ENCODE data around the gene TEKT2. TPM values are rescaled to one million over a fixed set of nuclear protein-coding genes. Genes with fewer than 3 reads are reported as not detected.

The TEKT2 gene
- total RNA-seq, 1 experiment from 2014 or later = not detected

DNA sequence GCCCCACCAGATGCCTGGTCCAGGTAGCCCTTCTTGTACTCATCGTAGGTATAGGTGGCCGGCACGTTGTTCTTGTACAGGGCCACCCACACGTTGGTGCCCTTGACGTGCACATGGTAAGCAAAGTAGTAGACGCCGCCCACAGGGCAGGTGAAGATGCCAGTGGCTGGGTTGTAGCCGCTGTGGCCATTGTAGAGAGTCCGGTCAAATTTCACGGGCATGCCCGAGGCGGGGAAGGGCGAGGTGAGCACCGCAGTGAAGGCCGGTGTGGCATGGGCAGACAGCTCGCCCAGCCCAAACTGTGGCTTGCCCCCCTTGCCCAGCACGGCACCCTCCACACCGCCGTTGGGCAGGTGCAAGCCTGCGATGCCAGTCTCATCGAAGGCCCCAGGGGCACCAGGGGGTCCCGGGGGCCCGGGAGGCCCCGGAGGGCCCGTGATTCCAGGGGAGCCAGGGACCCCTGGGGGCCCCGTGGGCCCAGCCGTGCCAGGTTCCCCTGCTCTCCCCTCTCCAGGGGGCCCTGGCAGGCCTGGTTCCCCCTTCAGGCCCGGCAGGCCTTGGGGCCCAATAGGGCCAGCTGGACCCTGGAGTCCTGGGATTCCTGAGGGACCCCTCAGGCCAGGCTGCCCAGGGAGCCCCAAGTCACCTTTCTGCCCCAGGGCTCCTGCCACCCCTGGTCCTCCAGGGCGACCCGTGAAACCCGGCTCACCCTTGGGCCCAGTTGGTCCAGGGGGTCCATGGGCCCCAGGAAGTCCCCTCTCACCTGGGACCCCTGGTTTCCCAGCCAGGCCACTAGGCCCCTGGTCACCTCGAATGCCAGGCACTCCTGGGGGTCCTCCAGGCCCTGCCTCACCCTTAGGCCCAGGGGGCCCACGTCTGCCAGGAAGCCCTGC is 14.0 kb downstream of the TEKT2 start:
- in situ Hi-C loops (cut with HindIII; ENCODE audit: low pct_unique_long_range_greater_than_20kb, low sequenced_read_pairs) = no loop called here
- DNase-seq (ENCODE audit: low read depth) = no peak

DNA sequence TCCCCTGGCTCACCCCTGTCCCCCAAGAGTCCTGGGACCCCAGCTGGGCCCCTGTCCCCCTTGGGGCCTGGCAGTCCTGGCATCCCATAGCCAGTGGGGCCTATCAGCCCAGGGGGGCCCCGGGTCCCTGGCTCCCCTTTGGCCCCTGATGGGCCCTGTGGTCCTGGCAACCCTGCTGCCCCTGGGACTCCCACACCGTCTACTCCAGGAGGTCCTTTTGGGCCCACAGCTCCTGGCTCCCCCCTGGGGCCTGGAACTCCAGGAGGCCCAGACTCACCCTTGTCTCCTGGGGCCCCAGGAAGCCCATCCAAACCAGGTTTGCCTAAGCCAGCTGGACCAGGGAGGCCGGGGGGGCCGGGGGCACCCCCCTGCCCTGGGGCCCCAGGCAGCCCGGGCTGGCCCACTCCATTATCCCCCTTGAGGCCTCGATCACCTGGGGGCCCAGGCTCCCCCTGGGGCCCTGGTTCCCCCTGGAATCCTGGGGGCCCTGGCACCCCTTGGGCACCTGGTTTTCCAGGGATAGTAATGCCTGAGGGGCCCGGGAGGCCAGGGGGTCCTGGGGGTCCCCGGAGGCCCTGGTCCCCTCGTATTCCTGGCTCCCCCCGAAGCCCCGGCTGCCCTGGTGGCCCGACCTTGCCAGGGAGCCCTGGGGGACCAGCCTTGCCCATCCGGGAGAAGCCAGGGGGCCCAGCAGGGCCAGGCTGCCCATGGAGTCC is 14.9 kb downstream of the TEKT2 start:
- no peak for DNase-seq (ENCODE audit: low read depth)
- in situ Hi-C loops (cut with HindIII; ENCODE audit: low pct_unique_long_range_greater_than_20kb, low sequenced_read_pairs) = no loop called here

DNA sequence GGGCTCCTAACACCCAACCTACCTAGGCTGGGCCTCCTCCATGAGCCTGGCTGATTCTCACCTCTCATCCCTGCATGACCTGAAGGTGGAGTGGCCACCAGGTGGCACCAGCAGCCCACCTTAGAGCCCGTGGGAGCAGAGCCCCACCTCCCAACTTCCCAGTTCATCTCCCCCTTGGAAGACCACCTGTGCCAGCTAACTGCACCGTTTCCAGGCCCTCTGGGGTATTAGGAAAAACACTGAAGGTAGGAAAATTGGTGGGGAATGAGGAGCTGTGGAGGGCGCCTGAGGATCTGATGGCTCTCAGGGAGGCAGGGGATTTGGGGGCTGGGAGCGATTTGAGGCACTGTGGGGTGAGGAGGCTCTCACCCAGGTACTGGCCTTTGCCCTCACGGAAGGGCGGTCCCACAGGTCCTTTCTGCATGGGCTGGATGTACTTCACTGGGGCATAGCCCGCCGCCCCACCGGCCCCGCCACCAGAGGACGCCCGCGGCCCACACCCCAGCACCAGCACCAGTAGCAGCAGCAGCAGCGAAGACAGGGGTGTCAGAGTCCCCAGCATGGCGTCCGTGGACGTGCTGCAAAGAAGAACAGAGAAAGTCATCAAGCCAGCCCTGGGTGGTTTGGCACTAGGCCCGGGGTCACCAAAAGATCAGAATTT is 15.9 kb downstream of the TEKT2 start:
- in situ Hi-C loops (cut with HindIII; ENCODE audit: low pct_unique_long_range_greater_than_20kb, low sequenced_read_pairs) = no loop called here
- peak; percentile 53 for DNase-seq (ENCODE audit: low read depth)

- DNase-seq (ENCODE audit: low read depth) = no peak
- in situ Hi-C loops (cut with HindIII; ENCODE audit: low pct_unique_long_range_greater_than_20kb, low sequenced_read_pairs) = no loop called here
These were observed 16.5 kb downstream of the TEKT2 start for GRCh38 chr1:36100376-36100775.

DNA sequence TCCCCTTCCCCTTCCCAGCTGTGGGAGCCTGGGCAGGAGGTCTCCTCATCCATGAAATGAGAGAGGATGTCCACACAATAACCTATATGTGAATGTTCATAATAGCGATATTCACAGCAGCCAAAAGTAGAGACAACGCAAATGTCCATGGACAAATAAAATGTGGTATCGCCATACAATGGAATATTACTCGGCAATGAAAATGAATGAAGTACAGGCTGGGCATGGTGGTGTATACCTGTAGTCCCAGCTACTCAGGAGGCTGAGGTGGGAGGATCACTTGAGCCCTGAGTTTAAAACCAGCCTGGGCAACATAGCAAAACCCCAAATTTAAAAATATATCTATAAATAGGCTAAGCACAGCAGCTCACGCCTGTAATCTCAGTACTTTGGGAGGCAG is 17.7 kb downstream of the TEKT2 start:
- no peak for DNase-seq (ENCODE audit: low read depth)
- in situ Hi-C loops (cut with HindIII; ENCODE audit: low pct_unique_long_range_greater_than_20kb, low sequenced_read_pairs) = no loop called here

DNA sequence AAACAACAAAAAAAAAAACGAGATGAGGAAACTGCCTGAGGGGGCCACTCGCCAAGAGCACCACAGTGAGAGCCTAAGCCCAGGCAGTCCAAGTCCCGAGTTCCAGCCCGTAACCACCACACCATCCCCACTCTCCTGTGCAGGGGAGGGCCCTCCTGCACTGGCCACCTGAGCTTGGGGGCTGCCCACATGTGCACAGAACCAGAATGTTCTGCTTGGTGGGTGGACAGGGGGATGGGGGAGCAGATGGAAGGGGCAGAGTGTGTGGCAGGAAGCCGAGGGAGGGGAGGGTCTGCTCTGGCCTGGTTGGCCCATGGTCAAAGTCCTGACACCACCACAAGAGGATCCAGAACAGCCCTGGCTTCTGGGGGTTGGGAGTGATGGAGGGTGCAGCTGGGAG is 22.4 kb downstream of the TEKT2 start:
- in situ Hi-C loops (cut with HindIII; ENCODE audit: low pct_unique_long_range_greater_than_20kb, low sequenced_read_pairs) = no loop called here
- DNase-seq (ENCODE audit: low read depth) = no peak

DNA sequence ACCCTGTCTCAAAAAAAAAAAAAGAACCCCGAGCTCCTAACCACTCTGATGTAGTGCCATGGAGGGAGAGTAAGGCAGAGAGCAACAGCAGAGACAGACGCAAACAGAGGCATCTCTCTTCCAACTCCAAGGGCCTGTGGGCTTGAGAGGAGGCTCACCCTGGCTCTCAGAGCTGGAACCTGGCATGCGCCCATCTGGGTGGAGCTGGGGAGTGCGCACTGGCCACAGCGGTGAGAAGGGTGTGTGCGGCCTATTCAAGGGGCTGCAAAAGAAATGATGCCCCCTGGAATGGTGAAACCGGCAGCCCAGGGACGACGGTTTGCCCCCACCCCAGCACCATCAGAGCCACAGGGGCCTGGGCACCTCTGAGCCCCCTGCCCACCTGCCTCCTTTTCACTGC is 23.5 kb downstream of the TEKT2 start:
- no peak for DNase-seq (ENCODE audit: low read depth)
- in situ Hi-C loops (cut with HindIII; ENCODE audit: low pct_unique_long_range_greater_than_20kb, low sequenced_read_pairs) = no loop called here

DNA sequence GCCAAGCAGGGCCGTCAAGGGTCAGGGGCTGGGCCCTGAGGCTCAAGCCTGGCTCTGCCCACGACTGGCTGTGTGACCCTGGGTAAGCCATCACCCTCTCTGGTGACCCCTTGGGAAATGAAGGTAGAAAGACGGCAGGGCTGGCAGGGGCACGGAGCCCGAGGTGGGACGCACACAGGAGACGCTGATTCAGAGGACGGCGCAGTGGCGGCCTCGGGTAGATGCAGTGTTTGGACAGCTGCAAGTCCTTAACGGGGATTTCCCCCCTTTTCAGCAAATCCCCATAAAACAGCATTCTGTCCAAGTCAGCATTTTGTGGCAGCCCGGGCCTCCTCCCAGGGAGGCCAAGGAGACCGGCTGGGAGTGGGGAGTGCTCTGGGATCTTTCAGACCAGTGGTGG is 24.4 kb downstream of the TEKT2 start:
- in situ Hi-C loops (cut with HindIII; ENCODE audit: low pct_unique_long_range_greater_than_20kb, low sequenced_read_pairs) = no loop called here
- no peak for DNase-seq (ENCODE audit: low read depth)

- DNase-seq (ENCODE audit: low read depth) = no peak
- in situ Hi-C loops (cut with HindIII; ENCODE audit: low pct_unique_long_range_greater_than_20kb, low sequenced_read_pairs) = no loop called here
These were observed 25.3 kb downstream of the TEKT2 start for GRCh38 chr1:36109041-36109679.

DNA sequence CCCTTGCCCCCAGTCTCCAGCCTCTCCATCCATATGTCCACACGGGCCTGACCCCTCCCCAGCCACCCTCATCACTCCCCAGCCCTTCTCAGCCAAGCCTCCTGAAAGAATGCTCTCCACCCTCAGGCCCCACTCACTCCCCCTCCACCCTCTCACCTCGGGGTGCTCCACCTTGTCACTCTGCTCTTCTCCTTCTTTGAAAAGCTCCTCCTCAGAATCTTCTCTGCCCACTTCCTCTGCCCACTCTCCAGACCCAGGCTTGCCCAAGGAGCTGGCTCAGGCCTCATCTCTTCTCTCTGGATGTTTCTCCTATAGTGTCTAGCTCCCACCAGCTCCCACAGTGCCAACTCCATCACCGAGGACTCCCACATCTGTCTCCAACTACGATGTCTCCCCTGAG is 27.3 kb downstream of the TEKT2 start:
- in situ Hi-C loops (cut with HindIII; ENCODE audit: low pct_unique_long_range_greater_than_20kb, low sequenced_read_pairs) = no loop called here
- no peak for DNase-seq (ENCODE audit: low read depth)

DNA sequence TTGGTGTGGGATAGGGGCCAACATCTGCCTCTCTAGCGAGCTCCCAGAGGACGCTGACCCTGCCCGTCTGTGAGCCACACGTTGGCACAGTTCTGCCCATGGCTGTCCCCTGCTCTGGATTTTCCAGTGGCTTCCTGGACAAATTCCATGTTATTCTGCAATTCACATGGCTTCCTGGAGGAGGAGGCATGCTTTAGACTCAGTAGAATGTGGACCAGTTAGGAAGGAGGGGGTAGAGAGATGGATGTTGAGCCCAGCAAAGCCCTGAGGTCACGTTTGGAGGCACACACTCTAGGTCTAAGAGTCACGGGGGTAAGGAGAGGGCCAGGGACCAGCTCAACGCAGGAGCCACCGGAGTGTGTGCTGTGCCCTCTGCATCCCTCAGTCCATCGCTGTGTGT is 28.9 kb downstream of the TEKT2 start:
- in situ Hi-C loops (cut with HindIII; ENCODE audit: low pct_unique_long_range_greater_than_20kb, low sequenced_read_pairs) = no loop called here
- DNase-seq (ENCODE audit: low read depth) = no peak

- in situ Hi-C loops (cut with HindIII; ENCODE audit: low pct_unique_long_range_greater_than_20kb, low sequenced_read_pairs) = no loop called here
- DNase-seq (ENCODE audit: low read depth) = no peak
These were observed 30.5 kb downstream of the TEKT2 start for GRCh38 chr1:36114371-36114770.

DNA sequence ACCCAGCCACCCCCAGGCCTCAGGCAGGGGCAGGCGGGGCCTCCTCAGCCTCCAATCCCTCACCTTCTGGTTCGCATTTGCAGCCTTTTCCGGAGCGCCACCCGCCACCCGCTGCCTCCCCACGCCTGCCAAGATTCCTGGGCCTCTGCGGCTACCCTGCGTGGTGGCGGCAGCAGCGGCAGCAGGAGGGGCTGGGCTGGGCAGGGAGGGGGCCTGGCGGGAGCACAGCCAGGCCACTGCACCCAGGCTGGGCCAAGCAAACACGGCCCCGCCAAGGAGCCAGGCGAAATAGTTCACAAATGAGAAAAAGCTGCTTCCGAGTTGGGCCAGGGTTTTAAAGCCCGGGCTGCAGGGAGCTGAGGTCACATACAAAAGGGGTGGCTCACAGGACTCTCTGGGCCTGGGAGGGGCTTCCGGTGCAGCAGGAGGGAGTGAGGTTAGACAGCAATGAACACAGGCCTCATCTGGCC is 31.3 kb downstream of the TEKT2 start:
- in situ Hi-C loops (cut with HindIII; ENCODE audit: low pct_unique_long_range_greater_than_20kb, low sequenced_read_pairs) = no loop called here
- no peak for DNase-seq (ENCODE audit: low read depth)

GRCh38 chr1:36115931-36116330 is 32.0 kb downstream of the TEKT2 start:
- in situ Hi-C loops (cut with HindIII; ENCODE audit: low pct_unique_long_range_greater_than_20kb, low sequenced_read_pairs) = no loop called here
- no peak for DNase-seq (ENCODE audit: low read depth)

DNA sequence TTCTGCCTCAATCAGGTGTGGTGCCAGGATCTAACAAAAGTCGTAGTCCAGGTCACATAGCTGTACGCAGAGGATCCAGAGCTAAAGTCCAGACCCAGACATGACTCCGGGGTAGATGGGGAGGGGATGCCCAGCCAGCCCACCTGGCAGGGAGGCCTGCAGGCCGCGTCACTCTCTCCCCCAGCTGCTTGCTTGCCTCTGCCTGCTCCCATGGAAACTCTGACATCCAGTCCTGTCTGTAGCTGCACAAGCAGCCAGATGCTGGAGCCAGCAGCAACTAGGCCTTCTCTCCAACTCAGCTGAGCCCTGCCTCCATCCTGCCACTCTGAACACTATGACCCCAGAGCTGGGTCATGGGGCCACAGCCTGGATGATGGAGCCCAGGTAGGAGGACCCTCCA is 33.0 kb downstream of the TEKT2 start:
- no peak for DNase-seq (ENCODE audit: low read depth)
- in situ Hi-C loops (cut with HindIII; ENCODE audit: low pct_unique_long_range_greater_than_20kb, low sequenced_read_pairs) = no loop called here

- DNase-seq (ENCODE audit: low read depth) = no peak
- in situ Hi-C loops (cut with HindIII; ENCODE audit: low pct_unique_long_range_greater_than_20kb, low sequenced_read_pairs) = no loop called here
These were observed 34.7 kb downstream of the TEKT2 start for GRCh38 chr1:36118447-36119204.

DNA sequence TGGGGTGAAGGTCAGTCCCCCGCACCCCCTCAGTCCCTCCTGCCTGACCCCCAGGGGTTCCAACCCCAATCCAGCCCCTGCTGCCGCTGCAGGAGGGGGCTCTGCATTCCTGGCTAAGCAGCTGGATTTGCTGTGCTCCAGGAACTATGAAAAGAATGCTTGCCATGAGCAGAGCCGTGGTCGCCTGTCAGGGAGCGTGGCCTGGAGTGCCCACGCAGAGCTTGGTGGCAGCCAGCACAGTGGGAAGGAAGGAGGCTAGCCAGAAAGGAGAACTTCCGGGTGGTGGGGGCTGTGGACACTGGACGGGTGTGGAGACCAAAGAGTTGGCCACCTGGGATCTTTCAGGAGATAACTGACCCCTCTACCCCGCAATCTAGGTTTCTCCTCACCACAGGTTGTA is 35.6 kb downstream of the TEKT2 start:
- no peak for DNase-seq (ENCODE audit: low read depth)
- in situ Hi-C loops (cut with HindIII; ENCODE audit: low pct_unique_long_range_greater_than_20kb, low sequenced_read_pairs) = no loop called here

Measured in Caki2 (cell line).